ENCODE results near the gene DNM3. TPM values are rescaled to one million over a fixed set of nuclear protein-coding genes. Genes with fewer than 3 reads are reported as not detected.

Gene DNM3
- total and polyA plus RNA-seq, 10 of the 15 experiments (the other 5 are each of a cell fraction or from before 2014, with no cell fraction given), result 0.03 to 1.5 (median 0.08) TPM; not detected in 3

DNA sequence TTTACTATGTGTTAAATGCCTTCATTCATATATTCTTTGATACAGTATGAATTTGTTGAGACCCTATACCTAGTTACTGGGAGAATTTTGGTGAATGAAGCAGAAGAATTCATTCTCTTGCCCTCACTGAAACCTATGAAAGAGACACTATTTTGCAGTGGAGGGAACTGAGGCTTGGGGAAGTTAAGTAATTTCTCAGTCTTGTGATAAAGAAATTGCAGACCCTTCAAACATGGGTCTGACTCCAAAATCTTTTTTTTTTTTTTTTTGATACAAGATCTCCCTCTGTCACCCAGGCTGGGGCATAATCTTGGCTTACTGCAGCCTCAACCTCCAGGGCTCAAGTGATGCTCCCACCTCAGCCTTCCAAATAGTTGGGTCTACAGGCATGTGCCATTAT lies 132.1 kb downstream of the DNM3 start:
- H3K9ac ChIP-seq (ENCODE audit: control insufficient read depth, insufficient read depth, low read length), result no peak overlapping the region
- no peaks in the 10 kb centered on the region for H3K4me1 ChIP-seq (ENCODE audit: control insufficient read depth, insufficient read depth, low read length)
- TF ChIP-seq ZBED1 (IDR thresholded peaks at IDR 0.05; ENCODE audit: borderline replicate concordance) (no peak), NFYB (IDR thresholded peaks at IDR 0.05; ENCODE audit: insufficient read depth, low read depth, low read length) (no peak), NR2C1 (IDR thresholded peaks at IDR 0.05) (no peak), SMAD5 (IDR thresholded peaks at IDR 0.05; ENCODE audit: low read depth) (no peak), JUND (IDR thresholded peaks at IDR 0.05; ENCODE audit: low read depth, low read length) (no peak), SRF (IDR thresholded peaks at IDR 0.05; ENCODE audit: low read depth in 2 of 2, low read length in 2 of 2) (no peak), EZH2 (IDR thresholded peaks at IDR 0.05; ENCODE audit: borderline replicate concordance, control insufficient read depth, low read depth, low read length) (no peak), CBX5 (IDR thresholded peaks at IDR 0.05; ENCODE audit: low read depth) (no peak), GABPA (IDR thresholded peaks at IDR 0.05; ENCODE audit: low read depth) (no peak), YBX1 (IDR thresholded peaks at IDR 0.05) (no peak), ZNF217 (IDR thresholded peaks at IDR 0.05) (no peak)
- FAIRE-seq, result no peak
- no peak for DNase-seq (ENCODE audit: low read depth, low spot score)
- H3K4me2 ChIP-seq (ENCODE audit: control insufficient read depth, insufficient read depth), result no peak overlapping the region
- ATAC-seq, result no peak
- no peak overlapping the region for H2AFZ ChIP-seq (ENCODE audit: control insufficient read depth, low read depth, low read length)
- RAD21 ChIA-PET (ENCODE audit: unreplicated experiment), result no interaction called here
- in situ Hi-C loops (cut with MboI), result no loop called here
- POLR2A ChIA-PET, result no interaction called here
- CTCF ChIA-PET, result no interaction called here
- no TSS peak for BruUV-seq (replicated peaks)
- H3K36me3 ChIP-seq (ENCODE audit: control insufficient read depth in 2 of 2, insufficient read depth in 2 of 2, low read length in 1 of 2), result no peaks in the 10 kb centered on the region
- H3K9me3 ChIP-seq (replicated peaks; ENCODE audit: control insufficient read depth, insufficient read depth, low read length), result no peaks in the 10 kb centered on the region
- no peaks in the 10 kb centered on the region for H3K79me2 ChIP-seq (ENCODE audit: control insufficient read depth, insufficient read depth, low read length)
- H3K4me3 ChIP-seq, result no peak overlapping the region
- intact Hi-C loops (cut with micrococcal nuclease; ENCODE audit: unreplicated experiment), result no loop called here
- SMC1A ChIA-PET (ENCODE audit: uncharacterized antibody, unreplicated experiment), result no interaction called here
- H4K20me1 ChIP-seq (ENCODE audit: control insufficient read depth, insufficient read depth), result no peaks in the 10 kb centered on the region
- H3K27me3 ChIP-seq (replicated peaks in 1 of 2; ENCODE audit: control insufficient read depth in 2 of 2, insufficient read depth in 2 of 2, low read length in 1 of 2), result no peaks in the 10 kb centered on the region; a peak in 1 of 4 replicates
- H3K27ac ChIP-seq (ENCODE audit: control insufficient read depth, insufficient read depth), result no peak overlapping the region

Data from GM12878 (cell line).